ENCODE measurements around the gene DENND1A.

The DENND1A gene

DNA sequence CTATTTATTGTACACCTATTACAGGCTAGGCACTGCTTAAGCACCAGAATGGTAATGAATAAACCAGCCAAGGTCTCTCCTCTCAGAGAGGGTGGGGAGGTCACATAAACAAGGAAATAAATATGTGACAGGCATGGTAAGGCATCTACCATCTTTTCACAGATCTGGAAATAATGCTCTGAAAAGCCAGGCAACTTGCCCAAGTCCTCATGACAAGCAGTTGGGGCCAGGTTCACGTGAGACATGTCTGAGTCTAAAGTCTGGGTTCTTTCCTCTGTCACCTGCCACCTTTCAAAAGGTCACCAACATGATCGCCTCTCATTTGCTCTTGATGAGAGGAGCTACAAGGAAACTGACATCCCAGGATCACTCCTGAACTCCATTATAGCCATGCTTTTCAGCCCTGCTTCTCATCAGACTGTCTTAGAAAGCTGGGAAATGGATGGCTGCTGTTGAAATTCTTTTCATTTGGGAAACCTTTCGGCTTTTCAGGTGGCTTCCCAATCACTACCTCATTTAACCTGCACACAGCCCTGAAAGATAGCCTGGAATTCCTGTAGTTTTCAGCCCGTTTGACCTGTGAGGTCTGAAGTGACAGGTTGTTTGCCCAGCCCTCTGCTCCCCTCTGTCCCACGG, 450.8 kb downstream of the DENND1A start:
- DNase-seq = no peak

DNA sequence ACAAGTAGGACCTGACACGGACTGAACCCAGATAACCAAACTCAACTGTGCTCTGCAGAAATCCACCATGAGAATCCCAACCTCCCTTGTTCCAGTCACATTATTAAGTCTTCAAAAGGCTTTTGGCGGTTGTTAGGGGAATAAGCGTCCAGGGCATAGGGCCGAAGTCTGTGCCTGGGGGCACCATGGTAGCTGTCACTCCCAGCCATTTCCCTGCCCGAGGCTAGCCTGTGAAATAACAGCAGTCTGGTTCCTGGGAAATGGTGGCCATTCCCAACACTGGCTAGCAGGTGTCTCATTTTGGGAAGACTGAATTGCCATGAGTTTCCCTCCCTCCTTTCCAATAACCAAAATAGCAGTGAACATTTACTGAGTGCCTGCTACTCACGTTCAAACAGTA, 451.8 kb downstream of the DENND1A start:
- DNase-seq = no peak

- no peak for DNase-seq
Observed at GRCh38 chr9:123475407-123475806, 454.5 kb downstream of the DENND1A start.

DNA sequence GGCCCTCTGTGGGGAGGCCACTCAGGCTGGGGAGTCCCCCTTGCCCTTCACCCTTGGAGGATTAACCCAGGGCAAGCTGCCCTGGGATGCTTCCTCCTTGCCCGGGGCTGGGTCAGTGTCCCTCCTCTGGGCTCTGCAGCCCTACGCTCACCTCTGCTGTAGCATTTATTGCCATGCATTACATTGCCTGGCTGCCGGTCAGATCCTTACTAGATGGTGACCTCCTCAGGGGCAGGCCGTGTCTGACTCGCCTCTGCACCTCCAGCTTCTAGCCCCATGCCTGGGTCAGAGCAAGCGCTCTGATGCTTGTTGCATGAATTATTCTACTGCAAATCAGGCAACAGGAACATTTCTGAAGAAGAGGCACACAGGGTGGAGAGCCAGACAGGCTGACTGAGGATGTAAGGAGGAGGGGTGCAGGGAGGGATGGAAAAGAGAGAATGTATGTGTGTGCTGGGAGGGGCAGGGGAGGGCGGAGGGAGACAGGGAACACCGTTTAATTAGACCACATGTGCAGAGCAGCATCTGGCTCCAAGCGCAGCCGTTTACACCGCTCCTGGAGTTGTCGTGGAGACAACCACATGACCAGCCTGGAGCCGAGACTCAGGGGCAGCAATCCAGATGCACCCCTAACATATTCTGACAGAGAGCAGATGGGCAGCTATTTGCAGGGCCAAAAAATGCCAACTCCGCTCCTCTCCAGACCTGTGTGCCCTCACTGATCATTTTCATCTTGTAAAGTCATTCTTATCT, 456.9 kb downstream of the DENND1A start:
- DNase-seq = no peak

- DNase-seq = no peak
Observed at GRCh38 chr9:123471843-123472570, 457.9 kb downstream of the DENND1A start.

- DNase-seq = no peak
Observed at GRCh38 chr9:123470991-123471770, 458.7 kb downstream of the DENND1A start.

DNA sequence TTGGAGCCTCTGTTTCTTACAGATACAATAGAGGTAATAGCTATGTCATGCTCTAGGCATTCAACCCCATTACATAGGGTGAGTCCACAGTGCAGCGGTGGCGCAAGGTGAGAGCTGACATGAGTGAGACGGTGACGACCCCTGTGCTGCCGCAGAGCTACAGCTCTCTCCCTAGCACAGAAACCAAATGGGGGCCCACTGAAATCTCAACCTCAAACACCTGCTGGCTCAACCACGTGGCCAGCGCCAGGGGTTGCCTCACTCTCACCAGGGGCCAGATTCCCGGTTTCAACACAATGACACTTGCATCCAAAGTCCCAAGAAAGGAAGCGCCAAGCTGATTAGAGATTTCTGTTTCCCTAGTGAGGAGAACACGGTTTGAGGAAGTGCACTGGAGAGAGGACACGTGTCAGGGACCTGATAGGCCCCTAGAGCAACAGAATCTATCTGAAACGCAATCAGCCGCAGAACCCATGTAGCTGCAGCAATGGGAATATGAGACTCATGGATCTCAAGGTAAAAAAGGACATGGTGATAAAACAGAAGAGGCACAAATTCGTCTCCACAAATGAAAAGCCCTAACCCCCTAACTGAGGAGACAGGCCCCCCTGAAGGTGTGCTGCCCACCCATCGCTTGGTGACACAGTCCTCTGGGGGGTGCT, 459.7 kb downstream of the DENND1A start:
- no peak for DNase-seq

- DNase-seq = no peak
Observed at GRCh38 chr9:123469282-123469681, 460.6 kb downstream of the DENND1A start.

DNA sequence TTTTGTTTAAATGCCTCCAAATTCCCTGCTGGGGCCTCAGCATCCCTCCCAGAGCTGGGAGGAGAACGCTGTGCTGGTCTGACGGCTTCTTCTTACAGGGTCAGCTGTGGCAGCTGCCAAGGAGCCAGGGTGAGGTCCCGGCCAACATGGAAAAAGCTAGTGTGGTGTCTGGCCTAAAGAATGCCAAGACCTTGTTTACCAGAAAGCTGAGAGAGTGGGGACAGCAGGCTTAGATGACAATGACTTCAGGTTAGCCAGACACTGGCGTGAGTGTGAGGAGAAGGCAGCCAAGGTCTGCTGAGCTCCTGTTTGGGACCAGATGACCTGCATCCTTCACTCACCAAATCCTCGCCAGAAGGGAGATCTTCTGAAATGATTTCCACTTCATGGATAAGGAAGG, 461.4 kb downstream of the DENND1A start:
- no peak for DNase-seq

- no peak for DNase-seq
Observed at GRCh38 chr9:123465304-123465703, 464.6 kb downstream of the DENND1A start.

GRCh38 chr9:123460091-123460490, 469.8 kb downstream of the DENND1A start:
- DNase-seq = no peak

DNA sequence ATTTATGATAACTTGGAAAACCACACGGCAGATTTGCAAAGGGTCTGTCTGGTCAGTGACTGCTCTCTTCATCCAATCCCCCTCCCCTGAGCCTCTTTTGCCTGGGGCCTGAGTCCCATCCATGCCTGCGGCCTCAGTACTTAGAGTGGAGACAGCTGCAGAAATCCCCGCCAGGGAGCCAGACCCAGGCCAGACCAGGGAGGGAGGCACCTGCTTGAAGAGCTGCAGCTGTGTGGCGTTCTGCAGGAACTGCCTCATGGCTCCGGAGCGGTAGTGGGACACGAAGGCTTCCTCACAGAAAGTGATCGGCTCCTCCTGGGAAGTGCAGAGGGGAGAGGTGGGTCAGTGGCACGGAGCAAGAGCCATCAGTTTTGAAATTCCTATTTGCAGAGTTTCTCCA, 472.3 kb downstream of the DENND1A start:
- no peak for DNase-seq

- no peak for DNase-seq
Observed at GRCh38 chr9:123456011-123456410, 473.9 kb downstream of the DENND1A start.

DNA sequence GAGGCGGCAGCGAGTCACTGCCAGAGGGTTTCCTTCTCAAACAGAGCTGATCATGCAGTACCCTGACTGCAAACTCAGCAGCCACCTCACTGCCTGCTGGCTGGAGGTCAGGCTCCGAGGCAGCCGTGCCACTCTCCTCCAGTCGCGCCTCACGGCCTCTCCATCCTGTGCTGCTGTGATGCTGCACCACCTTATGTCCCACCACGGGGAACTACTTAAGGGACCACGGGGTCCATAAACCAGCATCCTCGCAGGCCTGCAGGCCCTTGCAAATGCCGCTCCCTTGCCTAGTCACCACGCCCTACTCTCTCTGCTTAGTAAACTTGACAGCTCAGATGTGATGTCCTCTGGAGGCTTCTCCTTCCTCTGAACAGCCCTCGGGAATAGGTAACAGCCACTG, 474.7 kb downstream of the DENND1A start:
- DNase-seq = no peak

- no peak for DNase-seq
Observed at GRCh38 chr9:123454361-123454760, 475.6 kb downstream of the DENND1A start.

DNA sequence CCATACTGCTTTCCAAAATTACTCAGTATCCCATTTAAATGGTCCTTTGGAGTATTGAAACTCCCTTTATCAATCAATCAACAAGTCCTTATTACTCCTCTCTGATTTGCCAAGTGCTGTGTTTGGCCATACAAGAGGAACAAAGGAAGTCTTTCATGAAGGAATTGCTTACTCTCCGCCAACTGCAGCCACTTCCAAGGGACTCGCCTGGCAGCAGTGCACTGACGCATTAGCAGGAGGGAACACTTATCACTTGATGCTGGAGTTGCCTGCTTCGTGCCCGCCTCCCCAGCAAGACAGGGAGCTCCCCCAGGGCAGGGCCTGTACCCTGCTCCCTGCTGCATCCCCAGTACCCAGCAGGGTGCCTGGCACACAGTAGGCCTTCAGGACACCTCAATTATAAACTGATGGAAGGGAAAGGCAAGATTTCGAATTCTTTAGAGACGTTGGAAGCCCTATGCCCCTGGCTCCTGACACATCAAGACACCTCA, 476.1 kb downstream of the DENND1A start:
- DNase-seq = no peak

- DNase-seq = no peak
Observed at GRCh38 chr9:123453076-123453667, 476.8 kb downstream of the DENND1A start.

GRCh38 chr9:123450996-123451395, 478.9 kb downstream of the DENND1A start:
- no peak for DNase-seq

GRCh38 chr9:123450098-123450770, 479.7 kb downstream of the DENND1A start:
- no peak for DNase-seq

GRCh38 chr9:123447934-123448646, 481.8 kb downstream of the DENND1A start:
- DNase-seq = no peak

Measured in AML-193 (cell line).